ENCODE measurements around the gene PPM1N. TPM values are rescaled to one million over a fixed set of nuclear protein-coding genes. Genes with fewer than 3 reads are reported as not detected.

The PPM1N gene
- 0.67 TPM for total RNA-seq
- long read RNA-seq, partial matches to known transcripts, result 0 of 2 reads
- long read RNA-seq, other reads (novel, unspliced or antisense), result 0 of 2 reads

- DNase-seq, result peak; percentile 72
- TF ChIP-seq CTCF (IDR thresholded peaks at IDR 0.05), result peak; percentile 9
- Histone ChIP-seq H3K9me3 (no peaks in the 10 kb centered on the region), H3K4me3 (peak within 1 kb of the TSS; percentile 68), H3K36me3 (no peaks in the 10 kb centered on the region), H3K4me1 (peaks cover 28% of the 10 kb centered on the region), H3K27me3 (peaks cover 5% of the 10 kb centered on the region), H3K27ac (no peak within 1 kb of the TSS)
- peak; percentile 34 for ATAC-seq
- intact Hi-C loops (cut with DNase I), result no loop called here
Observed at GRCh38 chr19:45498411-45499195, at the start of gene PPM1N. TSS of gene PPM1N (plus strand) at chr19:45498443. CDS start at chr19:45498473, 30 bp downstream.

- H3K36me3 ChIP-seq, result no peaks in the 10 kb centered on the region
- H3K4me1 ChIP-seq, result peaks cover 20% of the 10 kb centered on the region
- no peak for TF ChIP-seq CTCF (IDR thresholded peaks at IDR 0.05)
- no peak overlapping the region for H3K27ac ChIP-seq
- H3K9me3 ChIP-seq, result no peaks in the 10 kb centered on the region
- no peak for DNase-seq
- no peak for ATAC-seq
- intact Hi-C loops (cut with DNase I), result no loop called here
- no peak overlapping the region for H3K4me3 ChIP-seq
- H3K27me3 ChIP-seq, result no peaks in the 10 kb centered on the region
Observed at GRCh38 chr19:45448887-45449299, 49.4 kb upstream of the PPM1N start.

DNA sequence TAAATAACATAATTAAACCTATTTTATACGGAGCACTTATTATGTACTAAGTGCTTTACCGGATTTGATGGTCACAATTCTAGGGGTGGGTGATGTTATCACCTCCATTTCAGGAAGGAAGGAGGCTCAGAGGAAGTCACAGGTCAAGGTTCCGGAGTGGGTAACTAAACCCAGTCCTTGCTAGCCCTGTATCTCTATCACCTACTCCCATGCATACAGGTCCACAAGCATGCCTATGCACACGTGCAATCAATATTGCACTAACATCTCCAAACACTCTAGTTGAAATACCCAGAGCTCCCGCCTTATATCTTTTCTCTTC lies 48.3 kb upstream of the PPM1N start:
- peak; percentile 1 for ATAC-seq
- peak overlapping the region; percentile 98 for H3K27ac ChIP-seq

GRCh38 chr19:45451131-45451849 lies 47.0 kb upstream of the PPM1N start:
- ATAC-seq, result no peak
- no peaks in the 10 kb centered on the region for H3K36me3 ChIP-seq
- no peak for DNase-seq
- no peaks in the 10 kb centered on the region for H3K27me3 ChIP-seq
- no peak for TF ChIP-seq CTCF (IDR thresholded peaks at IDR 0.05)
- H3K9me3 ChIP-seq, result no peaks in the 10 kb centered on the region
- peak overlapping the region; percentile 98 for H3K27ac ChIP-seq
- intact Hi-C loops (cut with DNase I), result no loop called here
- H3K4me1 ChIP-seq, result peaks cover 29% of the 10 kb centered on the region
- H3K4me3 ChIP-seq, result peak overlapping the region; percentile 55

More for the DNA sequence above, 48.3 kb upstream of the PPM1N start:
- TF ChIP-seq CTCF (IDR thresholded peaks at IDR 0.05), result no peak
- no peaks in the 10 kb centered on the region for H3K27me3 ChIP-seq
- no peaks in the 10 kb centered on the region for H3K9me3 ChIP-seq
- H3K36me3 ChIP-seq, result no peaks in the 10 kb centered on the region
- peak overlapping the region; percentile 55 for H3K4me3 ChIP-seq
- intact Hi-C loops (cut with DNase I), result no loop called here
- DNase-seq, result no peak
- H3K4me1 ChIP-seq, result peaks cover 20% of the 10 kb centered on the region

DNA sequence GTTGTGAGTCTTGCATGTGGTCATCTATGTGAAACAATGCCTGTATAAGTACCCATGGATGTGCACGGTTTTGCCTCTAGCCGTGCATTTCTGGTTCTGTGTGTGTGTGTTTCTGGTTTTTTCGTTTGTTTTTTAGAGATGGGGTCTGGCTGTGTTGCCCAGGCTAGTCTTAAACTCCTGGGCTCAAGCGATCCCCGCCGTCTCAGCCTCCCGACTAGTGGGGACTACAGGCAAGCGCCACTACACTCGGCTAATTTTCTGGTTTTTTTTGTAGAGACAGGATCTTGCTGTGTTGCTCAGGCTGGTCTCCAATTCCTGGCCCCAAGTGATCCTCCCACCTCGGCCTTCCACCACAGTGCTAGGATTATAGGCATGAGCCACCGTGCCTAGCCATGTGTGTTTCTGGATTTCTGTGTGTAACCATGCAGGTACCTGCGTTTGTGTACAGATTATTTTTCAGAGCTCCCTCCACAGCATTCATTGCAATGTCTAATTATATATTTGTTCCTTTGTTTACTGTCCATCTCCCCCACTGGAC lies 46.3 kb upstream of the PPM1N start:
- intact Hi-C loops (cut with DNase I), result no loop called here

More for the DNA sequence above, 46.3 kb upstream of the PPM1N start:
- H3K4me1 ChIP-seq, result peaks cover 30% of the 10 kb centered on the region
- no peak overlapping the region for H3K4me3 ChIP-seq
- peak overlapping the region; percentile 98 for H3K27ac ChIP-seq
- no peak for DNase-seq
- ATAC-seq, result no peak
- H3K36me3 ChIP-seq, result no peaks in the 10 kb centered on the region
- no peaks in the 10 kb centered on the region for H3K9me3 ChIP-seq
- no peak for TF ChIP-seq CTCF (IDR thresholded peaks at IDR 0.05)
- no peaks in the 10 kb centered on the region for H3K27me3 ChIP-seq

Data from upper lobe of right lung (tissue), 1 donor.